A549 (cell line): Measurements from ENCODE around the gene STK4.

ENCODE experiments used
- CBX2 ChIP-seq: fragments of 200-600 bp; sonication (generic); IDR thresholded peaks from 2 replicates; pipeline ENCODE4 v1.6.1; 2016; ENCODE audit warnings: low read depth, mild to moderate bottlenecking, borderline replicate concordance
- CTCF ChIP-seq: fragments of >200 bp; sonication (Bioruptor Twin); formaldehyde crosslinking; IDR thresholded peaks from 3 replicates; pipeline ENCODE4 v1.5.1; 2016
- EHMT2 ChIP-seq: fragments of 200-600 bp; sonication (generic); IDR thresholded peaks from 2 replicates; pipeline ENCODE4 v1.6.1; 2016; ENCODE audit warnings: antibody characterized with exemption, low read depth, mild to moderate bottlenecking, moderate library complexity
- HDAC2 ChIP-seq: fragments of 200-600 bp; sonication (generic); IDR thresholded peaks from 2 replicates; pipeline ENCODE4 v1.6.1; 2016
- JUNB ChIP-seq: fragments of >200 bp; sonication (Bioruptor Twin); formaldehyde crosslinking; IDR thresholded peaks from 2 replicates; pipeline ENCODE4 v1.6.1; 2016
- KDM1A ChIP-seq: fragments of 200-600 bp; sonication (generic); IDR thresholded peaks from 2 replicates; pipeline ENCODE4 v1.6.1; 2016; ENCODE audit warnings: low read depth, mild to moderate bottlenecking
- NR3C1 ChIP-seq: fragments of >200 bp; sonication (Bioruptor Twin); formaldehyde crosslinking; IDR thresholded peaks from 3 replicates; pipeline ENCODE4 v1.6.1; 2017
- RNF2 ChIP-seq: fragments of 200-600 bp; sonication (generic); IDR thresholded peaks from 2 replicates; pipeline ENCODE4 v1.6.1; 2016; ENCODE audit warnings: low read depth, mild to moderate bottlenecking, antibody characterized with exemption, moderate library complexity, borderline replicate concordance

GRCh38 chr20:45128099-45128498 is 161.8 kb downstream of the STK4 start:
- TF ChIP-seq CTCF: no peak
- TF ChIP-seq HDAC2: no peak
- TF ChIP-seq NR3C1: no peak
- TF ChIP-seq KDM1A: no peak
- no peak for TF ChIP-seq JUNB
- no peak for TF ChIP-seq EHMT2
- TF ChIP-seq CBX2: no peak
- no peak for TF ChIP-seq RNF2
